Smooth muscle cell (in vitro differentiated cells): ENCODE results near the gene HCFC1. TPM values are rescaled to one million over a fixed set of nuclear protein-coding genes. Genes with fewer than 3 reads are reported as not detected.
A peak's percentile ranks its signal among the peaks of the same experiment; 100 is the strongest.

Experiments used
- DNase-seq: peaks from one replicate; lab custom pipeline; 2025; ENCODE audit not compliant: unreplicated experiment; lab: John Stamatoyannopoulos, UW
- H2AFZ ChIP-seq: fragments of 200-600 bp; sonication (generic); 2 replicates; pipeline ENCODE4 v1.6.0; 2016; ENCODE audit warnings: antibody characterized with exemption, low read depth, mild to moderate bottlenecking
- H3F3A ChIP-seq: fragments of 200-600 bp; sonication (generic); 2 replicates; pipeline ENCODE4 v1.6.0; 2017; ENCODE audit warnings: antibody characterized with exemption, low read depth
- H3K27ac ChIP-seq: fragments of 200-600 bp; sonication (generic); 2 replicates; pipeline ENCODE4 v1.5.1; 2016; ENCODE audit warnings: low read depth, mild to moderate bottlenecking
- H3K27me3 ChIP-seq: fragments of 200-600 bp; sonication (generic); 2 replicates; pipeline ENCODE4 v1.6.1; 2016; ENCODE audit warnings: low read depth, mild to moderate bottlenecking
- H3K36me3 ChIP-seq: fragments of 200-600 bp; sonication (generic); 2 replicates; pipeline ENCODE4 v1.5.1; 2016; ENCODE audit warnings: low read depth
- H3K4me1 ChIP-seq: fragments of 200-600 bp; sonication (generic); 2 replicates; pipeline ENCODE4 v1.5.1; 2016; ENCODE audit warnings: low read depth
- H3K4me2 ChIP-seq: fragments of 200-600 bp; sonication (generic); 2 replicates; pipeline ENCODE4 v1.6.0; 2016; ENCODE audit warnings: mild to moderate bottlenecking
- H3K4me3 ChIP-seq: fragments of 200-600 bp; sonication (generic); 2 replicates; pipeline ENCODE4 v1.5.1; 2016; ENCODE audit warnings: mild to moderate bottlenecking
- H3K79me2 ChIP-seq: fragments of 200-600 bp; sonication (generic); 2 replicates; pipeline ENCODE4 v1.6.0; 2016; ENCODE audit warnings: low read depth, mild to moderate bottlenecking
- H3K9ac ChIP-seq: fragments of 200-600 bp; sonication (generic); 2 replicates; pipeline ENCODE4 v1.6.0; 2016; ENCODE audit warnings: low read depth
- H3K9me3 ChIP-seq: fragments of 200-600 bp; sonication (generic); replicated peaks from 2 replicates; pipeline ENCODE4 v1.5.1; 2016; ENCODE audit warnings: low read depth
- H4K20me1 ChIP-seq: fragments of 200-600 bp; sonication (generic); 2 replicates; pipeline ENCODE4 v1.6.0; 2016; ENCODE audit warnings: low read depth
- WGBS: methylation state at CpG from one replicate; pipeline ENCODE4 v1.1.7; 2016; ENCODE audit warnings: low lambda C conversion rate; 5-methylcytosine and 5-hydroxymethylcytosine counted together
- polyA plus RNA-seq: library from polyadenylated mRNA; unstranded; fragments of >200 nt; fragmentation: Nextera tagmentation; extraction: Ambion mirVana; gene quantifications from 2 replicates; pipeline ENCODE4 v1.2.1, GENCODE V29; 2016
- total RNA-seq: library from RNA; depleted of rRNA; stranded (reverse); fragments of >200 nt; gene quantifications from 2 replicates; pipeline ENCODE4 v1.2.3, GENCODE V29; 2014
- TF ChIP-seq, protein P1 (sequence below): fragments of 200-600 bp; sonication (generic); IDR thresholded peaks from 2 replicates; pipeline ENCODE4 v1.5.1; 2017; ENCODE audit warnings: borderline replicate concordance, mild to moderate bottlenecking, antibody characterized with exemption; ENCODE audit not compliant: insufficient read depth, poor library complexity, severe bottlenecking

HCFC1 gene
- total and polyA plus RNA-seq, 2 experiments from 2014 or later = 22.8 to 23.3 TPM

DNA sequence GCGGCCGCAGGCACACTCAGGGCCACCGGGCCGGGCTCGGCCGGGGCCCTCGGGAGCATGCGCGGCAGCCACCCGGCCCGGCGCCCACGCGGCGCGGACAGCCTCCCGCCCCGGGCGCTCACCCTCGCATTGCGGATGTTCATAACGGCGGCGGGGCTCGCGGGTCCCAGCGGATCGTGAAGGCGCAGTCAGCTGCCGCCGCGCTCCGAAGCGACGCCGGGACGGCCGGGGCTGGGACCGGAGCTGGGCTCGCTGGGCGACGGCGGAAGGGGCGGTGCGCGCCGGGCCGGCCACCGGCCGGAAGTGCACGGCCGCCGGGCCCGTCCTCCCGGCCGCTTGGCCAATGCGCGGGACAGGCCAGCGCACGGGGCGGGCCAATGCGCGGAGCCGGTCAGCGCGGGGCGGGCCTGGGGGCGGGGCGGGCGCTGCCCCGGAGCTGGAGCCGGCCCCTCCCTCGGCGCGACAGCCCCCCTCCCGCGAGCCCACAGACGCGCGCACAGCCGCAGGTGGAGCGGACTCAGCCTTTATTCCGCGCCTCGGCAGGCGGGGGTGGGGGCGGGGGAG is 36.8 kb downstream of the HCFC1 start, which contains the start of gene NAA10:
NAA10 (minus strand) TSS at position 276 of the 564 bp plus-strand sequence; CDS start at position 143, 133 bp downstream.
- H3K27ac ChIP-seq = peak within 1 kb of the TSS; percentile 30
- 61% methylated on average over 56 of the region's 87 CpGs for WGBS
- TF ChIP-seq, protein P1, sequence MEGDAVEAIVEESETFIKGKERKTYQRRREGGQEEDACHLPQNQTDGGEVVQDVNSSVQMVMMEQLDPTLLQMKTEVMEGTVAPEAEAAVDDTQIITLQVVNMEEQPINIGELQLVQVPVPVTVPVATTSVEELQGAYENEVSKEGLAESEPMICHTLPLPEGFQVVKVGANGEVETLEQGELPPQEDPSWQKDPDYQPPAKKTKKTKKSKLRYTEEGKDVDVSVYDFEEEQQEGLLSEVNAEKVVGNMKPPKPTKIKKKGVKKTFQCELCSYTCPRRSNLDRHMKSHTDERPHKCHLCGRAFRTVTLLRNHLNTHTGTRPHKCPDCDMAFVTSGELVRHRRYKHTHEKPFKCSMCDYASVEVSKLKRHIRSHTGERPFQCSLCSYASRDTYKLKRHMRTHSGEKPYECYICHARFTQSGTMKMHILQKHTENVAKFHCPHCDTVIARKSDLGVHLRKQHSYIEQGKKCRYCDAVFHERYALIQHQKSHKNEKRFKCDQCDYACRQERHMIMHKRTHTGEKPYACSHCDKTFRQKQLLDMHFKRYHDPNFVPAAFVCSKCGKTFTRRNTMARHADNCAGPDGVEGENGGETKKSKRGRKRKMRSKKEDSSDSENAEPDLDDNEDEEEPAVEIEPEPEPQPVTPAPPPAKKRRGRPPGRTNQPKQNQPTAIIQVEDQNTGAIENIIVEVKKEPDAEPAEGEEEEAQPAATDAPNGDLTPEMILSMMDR = no peak

DNA sequence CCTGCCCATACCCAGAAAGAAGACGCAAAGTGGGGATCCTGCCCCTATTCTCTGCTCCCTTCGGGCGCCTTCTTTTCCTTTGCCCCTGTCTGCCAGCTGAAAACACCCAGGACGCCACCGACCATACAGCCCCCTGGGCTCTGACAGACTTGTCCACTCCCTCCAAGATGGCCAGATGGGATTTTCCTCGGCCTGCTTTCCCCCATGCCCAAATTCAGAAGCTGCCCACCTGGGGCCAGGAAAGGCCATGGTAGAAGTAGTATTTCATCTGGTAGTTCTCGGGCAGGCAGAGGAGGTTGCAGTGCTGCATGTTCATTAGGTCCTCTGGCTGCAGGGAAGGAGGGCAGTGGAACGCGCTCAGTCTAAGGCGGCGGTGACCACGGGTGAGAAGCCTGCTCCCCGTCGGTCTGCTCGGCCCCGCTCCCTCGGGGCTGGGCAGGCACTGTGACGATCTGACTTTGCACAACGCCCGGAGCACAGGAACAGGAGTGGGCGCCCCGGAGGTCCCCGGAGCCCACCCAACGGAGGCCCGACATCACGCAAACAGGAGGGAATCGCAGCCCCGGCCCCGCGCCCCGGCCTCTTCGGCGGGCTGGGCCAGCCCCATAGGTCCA is 37.4 kb downstream of the HCFC1 start:
- H2AFZ ChIP-seq = no peak overlapping the region
- H3K4me1 ChIP-seq = no peaks in the 10 kb centered on the region
- TF ChIP-seq, protein P1 = no peak
- H3K4me3 ChIP-seq = peak overlapping the region; percentile 70
- H3K36me3 ChIP-seq = no peaks in the 10 kb centered on the region
- H3F3A ChIP-seq = no peaks in the 10 kb centered on the region
- H3K79me2 ChIP-seq = peaks cover 9% of the 10 kb centered on the region
- peak overlapping the region; percentile 74 for H3K9ac ChIP-seq
- H4K20me1 ChIP-seq = peaks cover 5% of the 10 kb centered on the region
- H3K27me3 ChIP-seq = no peaks in the 10 kb centered on the region
- WGBS = 47% methylated on average over 31 of the region's 33 CpGs
- peak overlapping the region; percentile 87 for H3K4me2 ChIP-seq
- no peak for DNase-seq
- peak overlapping the region; percentile 30 for H3K27ac ChIP-seq
- no peaks in the 10 kb centered on the region for H3K9me3 ChIP-seq

More for the DNA sequence above, 36.8 kb downstream of the HCFC1 start, which contains the start of gene NAA10:
- Histone ChIP-seq H3F3A (no peaks in the 10 kb centered on the region), H3K9ac (peak within 1 kb of the TSS; percentile 74), H4K20me1 (peaks cover 5% of the 10 kb centered on the region), H3K79me2 (peaks cover 9% of the 10 kb centered on the region), H3K27me3 (no peaks in the 10 kb centered on the region), H3K36me3 (no peaks in the 10 kb centered on the region), H3K4me3 (peak within 1 kb of the TSS; percentile 70), H3K9me3 (no peaks in the 10 kb centered on the region), H3K4me2 (peak within 1 kb of the TSS; percentile 87), H2AFZ (no peak within 1 kb of the TSS), H3K4me1 (no peaks in the 10 kb centered on the region)
- DNase-seq = peak; percentile 10

DNA sequence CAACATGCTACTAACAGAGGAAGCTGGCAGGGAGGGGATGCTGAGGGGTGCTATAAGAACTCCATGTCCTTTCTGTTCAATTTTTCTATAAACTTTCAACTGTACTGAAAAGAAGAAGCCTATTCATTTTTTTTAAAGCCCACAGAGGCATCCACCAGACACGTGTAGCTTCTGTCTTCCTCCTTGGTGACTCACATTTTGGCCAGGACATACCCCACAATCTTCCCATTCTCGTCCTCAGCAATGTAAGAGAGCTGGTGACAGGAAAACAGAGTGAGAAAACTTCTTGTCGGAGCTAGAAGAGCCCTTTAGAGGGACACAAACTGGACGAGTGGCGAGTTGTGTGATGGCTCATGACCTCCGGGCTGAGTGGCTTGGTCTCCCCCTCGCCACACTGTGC is 37.9 kb downstream of the HCFC1 start:
- Histone ChIP-seq H4K20me1 (peaks cover 5% of the 10 kb centered on the region), H3K9ac (peak overlapping the region; percentile 74)

More for the DNA sequence above, 37.9 kb downstream of the HCFC1 start:
- 44% methylated on average over 7 of the region's 7 CpGs for WGBS
- Histone ChIP-seq H3K36me3 (no peaks in the 10 kb centered on the region), H3K27me3 (no peaks in the 10 kb centered on the region), H3K4me2 (peak overlapping the region; percentile 87), H3K27ac (peak overlapping the region; percentile 30), H3F3A (no peaks in the 10 kb centered on the region), H3K4me3 (peak overlapping the region; percentile 70), H3K79me2 (peaks cover 9% of the 10 kb centered on the region), H2AFZ (no peak overlapping the region), H3K9me3 (no peaks in the 10 kb centered on the region), H3K4me1 (no peaks in the 10 kb centered on the region)
- DNase-seq = no peak
- TF ChIP-seq, protein P1 = no peak
